ENCODE results near the gene CD200.

CD200 gene

DNA sequence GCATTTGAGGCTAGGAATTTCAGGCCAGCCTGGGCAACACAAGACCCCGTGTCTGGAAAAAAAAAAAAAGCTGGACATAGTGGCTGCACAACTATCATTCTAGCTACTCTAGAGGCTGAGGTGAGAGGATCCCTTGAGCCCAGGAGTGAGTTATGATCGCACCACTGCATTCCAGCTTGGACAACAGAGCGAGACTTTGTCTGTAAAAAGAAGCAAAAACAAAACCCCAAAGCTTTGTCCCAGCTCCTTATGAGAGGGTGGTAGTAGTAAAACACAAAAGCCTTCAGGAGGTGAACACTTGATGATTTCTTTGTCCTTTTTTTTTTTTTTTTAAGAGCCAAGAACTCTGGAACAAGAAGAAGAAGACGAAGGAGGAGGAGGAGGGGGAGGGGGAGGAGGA is 1.1 kb upstream of the CD200 start:
- no peak for DNase-seq (ENCODE audit: low read depth in 2 of 2, low spot score in 1 of 2)

- DNase-seq (ENCODE audit: low read depth in 2 of 2, low spot score in 1 of 2), result no peak
These were observed 693 bp downstream of the CD200 start for GRCh38 chr3:112333381-112334317.

- DNase-seq (ENCODE audit: low read depth in 2 of 2, low spot score in 1 of 2), result no peak
These were observed 1.9 kb downstream of the CD200 start for GRCh38 chr3:112334691-112335433.

DNA sequence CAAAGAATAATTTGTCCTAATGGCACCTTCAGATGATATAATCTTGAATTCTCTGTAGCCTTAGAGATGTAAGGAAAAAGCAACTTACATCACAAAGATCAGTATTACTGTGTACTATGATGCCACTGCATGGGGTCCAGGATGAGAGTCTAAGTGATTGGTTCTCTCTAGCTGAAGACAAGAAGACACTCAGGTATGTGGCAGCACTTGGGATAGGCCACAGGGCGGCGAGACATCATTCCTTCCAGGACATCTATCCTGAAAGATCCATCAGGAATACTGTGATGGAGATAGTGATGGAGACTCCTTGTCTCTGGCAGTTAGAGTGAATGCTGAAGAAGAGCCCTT is 2.5 kb downstream of the CD200 start:
- no peak for DNase-seq (ENCODE audit: low read depth in 2 of 2, low spot score in 1 of 2)

GRCh38 chr3:112338021-112338726 is 5.2 kb downstream of the CD200 start:
- DNase-seq (ENCODE audit: low read depth in 2 of 2, low spot score in 1 of 2), result no peak

GRCh38 chr3:112338727-112339056 is 5.7 kb downstream of the CD200 start:
- no peak for DNase-seq (ENCODE audit: low read depth in 2 of 2, low spot score in 1 of 2)

DNA sequence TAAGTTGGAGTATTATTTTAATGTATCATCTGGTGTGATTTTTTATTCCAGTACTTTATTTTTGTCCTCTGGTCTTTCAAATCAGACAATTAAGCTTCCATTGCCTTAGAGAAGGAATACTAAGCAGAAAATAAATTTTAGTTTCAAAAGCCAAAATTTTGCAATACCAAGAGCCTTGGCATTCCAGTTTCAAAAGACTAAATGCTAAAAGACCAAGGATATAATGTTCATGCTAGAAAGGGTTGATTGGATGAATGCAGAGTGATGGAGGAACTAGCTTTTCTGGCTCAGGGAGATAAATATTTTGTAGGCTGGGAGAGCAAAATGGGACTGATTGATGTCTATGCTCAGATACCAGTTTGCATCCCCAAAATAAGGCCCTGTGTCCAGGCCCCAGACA is 6.2 kb downstream of the CD200 start:
- DNase-seq (ENCODE audit: low read depth in 2 of 2, low spot score in 1 of 2), result no peak

DNA sequence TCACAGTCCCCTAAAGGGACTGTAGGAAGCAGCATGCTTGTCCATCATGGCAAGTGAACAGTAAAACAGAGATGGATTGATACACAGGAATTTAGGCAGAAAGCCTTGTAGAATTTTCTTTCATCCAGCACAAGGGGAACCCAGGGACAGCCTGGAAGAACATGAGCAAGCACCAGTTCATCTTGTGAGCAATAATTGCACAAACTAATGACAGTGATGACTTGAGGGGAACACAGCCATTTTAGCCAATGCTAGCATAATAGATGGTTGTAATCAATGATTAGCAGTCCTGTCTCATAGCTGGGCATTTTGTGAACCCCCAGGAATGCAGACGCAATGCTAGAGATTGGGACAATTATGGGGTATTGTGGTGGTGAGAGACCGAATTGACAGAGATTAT is 6.7 kb downstream of the CD200 start:
- DNase-seq (ENCODE audit: low read depth in 2 of 2, low spot score in 1 of 2), result no peak

DNA sequence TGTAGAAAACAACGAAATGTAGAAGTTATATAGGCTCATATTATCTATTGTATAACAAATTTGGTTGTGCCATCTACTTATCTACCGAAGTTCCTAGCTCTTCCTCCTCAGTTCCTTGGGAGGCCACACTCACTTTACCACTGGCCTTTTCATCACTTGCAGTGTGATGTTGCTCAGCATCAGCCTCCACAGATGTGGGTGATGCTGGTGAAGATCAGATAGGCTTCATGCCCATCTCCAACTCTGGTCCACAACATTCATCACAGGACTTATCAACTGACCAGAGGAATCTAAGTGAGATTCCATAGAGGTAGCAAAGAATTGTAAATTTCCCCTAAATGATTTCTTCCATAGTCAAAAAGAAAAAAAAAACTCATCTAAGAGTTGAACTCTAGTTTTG is 8.4 kb downstream of the CD200 start:
- no peak for DNase-seq (ENCODE audit: low read depth in 2 of 2, low spot score in 1 of 2)

GRCh38 chr3:112345681-112346080 is 12.7 kb downstream of the CD200 start:
- DNase-seq (ENCODE audit: low read depth in 2 of 2, low spot score in 1 of 2), result no peak

DNA sequence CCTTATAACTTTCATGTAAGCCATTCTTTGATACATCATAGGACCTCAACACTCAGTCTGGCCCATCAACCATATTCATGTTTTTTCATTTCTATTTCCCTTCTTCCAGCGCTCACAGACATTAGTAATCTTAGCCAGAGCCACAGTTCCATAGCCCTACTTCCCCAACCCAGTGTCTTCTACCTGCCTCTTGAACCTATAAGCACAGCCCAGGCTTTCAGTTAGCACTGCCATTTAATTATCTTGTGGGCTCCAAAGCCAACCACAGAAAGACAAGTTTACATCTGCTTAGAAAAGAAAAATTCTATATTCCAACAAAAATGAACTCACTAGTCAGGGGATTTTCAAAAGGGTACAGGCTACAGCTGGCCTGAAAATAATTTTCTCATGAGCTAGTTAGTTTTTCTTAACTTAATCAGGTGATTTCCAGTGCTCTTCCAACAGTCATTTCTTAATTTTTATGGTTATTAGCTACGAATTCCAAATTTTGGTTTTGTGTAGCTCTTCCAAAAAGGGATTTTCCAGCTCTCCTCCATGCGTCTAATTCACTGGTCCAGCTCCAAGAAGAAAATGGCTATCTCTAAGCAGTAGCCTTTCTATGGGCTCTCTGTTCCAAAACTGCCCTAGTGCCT is 13.7 kb downstream of the CD200 start:
- no peak for DNase-seq (ENCODE audit: low read depth in 2 of 2, low spot score in 1 of 2)

DNA sequence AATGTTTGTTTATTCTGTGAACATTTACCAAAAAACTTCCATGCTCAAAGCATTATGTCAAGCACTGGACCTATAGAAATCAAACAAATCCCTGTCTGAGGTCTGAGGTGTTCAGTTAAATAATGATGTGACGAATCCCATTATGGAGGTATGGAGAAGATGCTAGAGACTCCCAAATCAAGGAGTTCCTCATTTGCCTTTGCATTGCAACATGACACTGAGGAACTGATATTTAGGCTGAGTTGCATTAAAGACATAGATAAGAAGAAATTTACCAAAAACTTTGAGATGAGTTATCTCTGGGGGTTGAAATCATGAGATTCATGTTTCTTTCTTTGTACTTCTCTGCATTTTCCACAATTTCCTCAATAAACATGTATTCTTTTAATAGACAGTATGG is 16.0 kb downstream of the CD200 start:
- no peak for DNase-seq (ENCODE audit: low read depth in 2 of 2, low spot score in 1 of 2)

GRCh38 chr3:112349557-112349956 is 16.6 kb downstream of the CD200 start:
- DNase-seq (ENCODE audit: low read depth in 2 of 2, low spot score in 1 of 2), result no peak

DNA sequence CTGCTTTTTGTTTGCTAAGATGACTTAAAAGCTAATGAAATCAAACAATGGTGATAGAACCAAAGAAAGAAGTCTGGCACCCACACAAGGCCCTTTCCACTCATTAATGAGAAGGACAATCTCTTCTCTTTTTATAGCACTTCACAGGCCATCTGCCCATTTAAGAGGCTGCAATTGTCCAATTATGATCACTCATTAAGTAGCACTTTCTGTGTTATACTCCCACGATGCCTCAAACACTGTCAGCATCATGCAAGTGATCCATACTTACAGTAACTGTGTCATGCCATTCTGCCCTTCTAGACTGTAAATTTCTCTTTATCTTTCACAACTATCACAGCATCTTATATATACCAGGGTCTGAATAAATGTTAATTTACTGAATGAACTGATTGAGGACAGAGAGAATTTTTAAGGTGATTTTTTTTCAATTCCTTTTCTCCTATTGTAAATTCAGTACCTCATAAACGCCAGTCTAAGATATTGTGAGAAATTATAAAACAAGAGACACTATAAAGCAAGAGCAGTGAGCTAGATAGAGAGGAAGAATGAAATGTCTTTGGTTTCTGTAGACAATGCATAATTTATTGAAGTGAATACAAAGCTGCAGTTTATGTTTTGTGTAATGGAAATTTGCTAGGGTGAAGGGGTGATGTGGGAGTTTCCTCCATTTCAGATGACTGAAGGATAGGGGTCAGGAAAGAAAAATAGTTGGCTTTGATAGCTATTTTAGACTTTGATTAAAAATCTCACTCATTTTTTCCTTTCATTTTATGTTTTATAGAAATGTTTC is 17.3 kb downstream of the CD200 start:
- no peak for DNase-seq (ENCODE audit: low read depth in 2 of 2, low spot score in 1 of 2)

DNA sequence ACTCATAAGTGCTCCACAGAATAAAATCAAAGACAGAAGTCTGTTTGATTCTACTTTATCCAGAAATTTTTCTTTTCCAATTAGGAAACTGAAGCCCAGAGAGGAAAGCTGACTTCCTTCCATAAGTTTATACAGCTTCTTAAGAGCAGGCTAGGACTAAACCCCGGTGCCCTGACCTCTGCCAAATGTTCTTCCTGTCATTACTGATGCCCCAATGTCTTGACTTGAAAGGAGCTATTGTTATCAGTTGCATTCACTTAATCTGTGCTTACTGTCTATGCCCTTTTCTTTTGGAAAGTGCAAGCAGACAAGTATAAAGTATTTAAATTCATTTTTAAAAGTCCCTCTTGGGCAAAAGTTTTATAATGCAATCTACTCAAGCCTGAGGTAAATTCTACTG is 18.1 kb downstream of the CD200 start:
- DNase-seq (ENCODE audit: low read depth in 2 of 2, low spot score in 1 of 2), result no peak

DNA sequence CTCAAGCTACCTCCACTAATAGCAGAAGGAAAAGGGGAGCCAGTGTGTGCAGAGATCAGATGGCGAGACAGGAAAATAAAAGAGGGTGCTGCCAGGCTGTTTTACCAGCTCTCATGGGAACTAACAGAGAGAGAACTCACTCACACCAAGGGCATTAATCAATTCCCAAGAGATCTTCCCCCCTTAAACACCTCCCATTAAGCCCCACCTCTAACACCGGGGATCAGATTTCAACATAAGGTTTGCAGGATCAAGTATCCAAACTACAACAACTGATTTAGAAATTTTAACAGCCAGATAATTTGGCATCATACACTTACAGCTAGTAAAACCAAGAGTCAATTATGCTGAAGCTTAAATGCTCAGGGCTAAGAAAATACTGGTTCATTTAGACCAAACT is 18.9 kb downstream of the CD200 start:
- no peak for DNase-seq (ENCODE audit: low read depth in 2 of 2, low spot score in 1 of 2)

- DNase-seq (ENCODE audit: low read depth in 2 of 2, low spot score in 1 of 2), result no peak
These were observed 19.8 kb downstream of the CD200 start for GRCh38 chr3:112352720-112353119.

GRCh38 chr3:112353365-112353764 is 20.4 kb downstream of the CD200 start:
- no peak for DNase-seq (ENCODE audit: low read depth in 2 of 2, low spot score in 1 of 2)

DNA sequence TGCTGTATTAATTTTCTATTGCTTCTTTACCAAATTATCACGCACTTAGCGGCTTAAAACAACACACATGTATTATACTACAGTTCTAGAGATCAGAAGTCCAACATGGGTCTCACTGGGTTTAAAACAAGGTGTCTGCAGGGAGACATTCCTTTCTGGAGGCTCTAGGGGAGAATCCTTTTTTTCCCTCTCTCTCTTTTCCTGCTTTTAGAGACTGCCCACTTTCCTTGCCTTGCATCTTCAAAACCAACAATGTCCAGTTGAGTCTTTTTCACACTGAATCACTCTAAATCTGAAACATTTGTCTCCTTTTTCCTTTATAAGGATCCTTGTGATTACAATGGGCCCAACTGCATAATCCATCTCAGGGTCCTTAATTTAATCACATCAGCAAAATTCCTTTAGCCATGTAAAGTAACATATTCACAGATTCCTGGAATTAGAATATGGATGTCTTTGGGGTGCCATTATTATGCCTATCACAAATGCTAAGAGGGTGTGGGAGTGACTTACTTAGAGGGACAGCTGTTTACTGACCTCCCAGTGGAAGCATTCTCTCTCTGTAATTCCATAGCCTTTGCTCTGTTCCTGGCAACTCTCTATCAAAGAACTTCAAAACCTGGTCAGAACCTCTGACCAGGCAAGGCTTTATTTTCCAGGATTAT is 21.8 kb downstream of the CD200 start:
- DNase-seq (ENCODE audit: low read depth in 2 of 2, low spot score in 1 of 2), result no peak

GRCh38 chr3:112355307-112355687 is 22.3 kb downstream of the CD200 start:
- DNase-seq (ENCODE audit: low read depth in 2 of 2, low spot score in 1 of 2), result no peak
